PFSK-1 (cell line): ENCODE results near the gene OXSM. TPM values are rescaled to one million over a fixed set of nuclear protein-coding genes. Genes with fewer than 3 reads are reported as not detected.

Source experiments
- FOXP2 ChIP-seq: optimal IDR thresholded peaks from 2 replicates; pipeline ENCODE3; 2011; ENCODE audit warnings: borderline replicate concordance, control low read depth, inconsistent platforms; ENCODE audit not compliant: insufficient read depth; ENCODE audit errors: extremely low read length, extremely low read depth
- POLR2AphosphoS5 ChIP-seq: IDR thresholded peaks from 2 replicates; pipeline ENCODE4 v1.6.1; 2012; ENCODE audit warnings: low read depth, mild to moderate bottlenecking, control low read depth, low read length, moderate library complexity
- REST ChIP-seq, 2 experiments: IDR thresholded peaks; 2 replicates each; pipeline versions ENCODE4 v1.6.1 to v1.8.0; 2011 to 2012; ENCODE audit warnings: low read depth in 2 of 2, low read length in 2 of 2, control low read depth in 1 of 2, inconsistent platforms in 1 of 2, mild to moderate bottlenecking in 1 of 2, moderate library complexity in 1 of 2; ENCODE audit not compliant: insufficient read depth in 1 of 2
- SIN3A ChIP-seq: IDR thresholded peaks from 2 replicates; pipeline ENCODE4 v1.6.1; 2012; ENCODE audit warnings: mild to moderate bottlenecking, low read length, moderate library complexity, borderline replicate concordance; ENCODE audit not compliant: insufficient read depth
- TAF1 ChIP-seq: IDR thresholded peaks from 2 replicates; pipeline ENCODE4 v1.6.1; 2012; ENCODE audit warnings: low read length, control low read depth, borderline replicate concordance; ENCODE audit not compliant: insufficient read depth
- polyA plus RNA-seq: library from polyadenylated mRNA; unstranded; fragments of >200 nt; gene quantifications from one replicate; pipeline ENCODE4 v1.2.1, GENCODE V29; 2012; ENCODE audit warnings: low read depth, missing spikeins; ENCODE audit not compliant: insufficient read length

Gene OXSM
- polyA plus RNA-seq: 5.2 TPM

GRCh38 chr3:25789596-25790556 is at the start of gene OXSM:
TSS of gene OXSM (plus strand) at chr3:25790090. CDS start at chr3:25791021, 931 bp downstream.
- TF ChIP-seq TAF1: peak; percentile 39; the same call in 1 of the 2 replicates
- TF ChIP-seq FOXP2: peak; percentile 73
- TF ChIP-seq SIN3A: no peak
- TF ChIP-seq POLR2AphosphoS5: peak; percentile 91
- peak in 1 of 2 experiments; percentile 28; a peak in 1 of 4 replicates for TF ChIP-seq REST (IDR thresholded peaks at IDR 0.05; ENCODE audit: insufficient read depth in 1 of 2, low read depth in 2 of 2, low read length in 2 of 2)

GRCh38 chr3:25744470-25744869 is 45.4 kb upstream of the OXSM start:
- TF ChIP-seq POLR2AphosphoS5 (no peak), TAF1 (no peak), SIN3A (no peak), REST (IDR thresholded peaks at IDR 0.05; ENCODE audit: insufficient read depth in 1 of 2, low read depth in 2 of 2, low read length in 2 of 2) (no peak)

- TF ChIP-seq POLR2AphosphoS5 (no peak), REST (IDR thresholded peaks at IDR 0.05; ENCODE audit: insufficient read depth in 1 of 2, low read depth in 2 of 2, low read length in 2 of 2) (no peak), TAF1 (no peak)
Measured at GRCh38 chr3:25747033-25747432, 42.9 kb upstream of the OXSM start.

- no peak for TF ChIP-seq FOXP2
- no peak for TF ChIP-seq REST (IDR thresholded peaks at IDR 0.05; ENCODE audit: insufficient read depth in 1 of 2, low read depth in 2 of 2, low read length in 2 of 2)
- no peak for TF ChIP-seq SIN3A
- no peak for TF ChIP-seq TAF1
- no peak for TF ChIP-seq POLR2AphosphoS5
Measured at GRCh38 chr3:25748189-25748588, 41.7 kb upstream of the OXSM start.
